SK-N-SH treated with all-trans-retinoic acid at 6 μM for 48 hours (cell line): ENCODE results near the gene ASAP2.

Experiments
- CSRNP3 ChIP-seq: fragments of 250-450 bp; sonication (Bioruptor Pico); IDR thresholded peaks from 2 replicates; pipeline ENCODE4 v1.5.1; 2021; ENCODE audit warnings: mild to moderate bottlenecking, moderate library complexity
- ESRRG ChIP-seq: fragments of 250-450 bp; sonication (Bioruptor Pico); IDR thresholded peaks from 2 replicates; pipeline ENCODE4 v1.6.1; 2021; ENCODE audit warnings: mild to moderate bottlenecking
- ZFP3 ChIP-seq: fragments of 250-450 bp; sonication (Bioruptor Pico); IDR thresholded peaks from 2 replicates; pipeline ENCODE4 v1.5.0; 2020; ENCODE audit warnings: mild to moderate bottlenecking, moderate library complexity

DNA sequence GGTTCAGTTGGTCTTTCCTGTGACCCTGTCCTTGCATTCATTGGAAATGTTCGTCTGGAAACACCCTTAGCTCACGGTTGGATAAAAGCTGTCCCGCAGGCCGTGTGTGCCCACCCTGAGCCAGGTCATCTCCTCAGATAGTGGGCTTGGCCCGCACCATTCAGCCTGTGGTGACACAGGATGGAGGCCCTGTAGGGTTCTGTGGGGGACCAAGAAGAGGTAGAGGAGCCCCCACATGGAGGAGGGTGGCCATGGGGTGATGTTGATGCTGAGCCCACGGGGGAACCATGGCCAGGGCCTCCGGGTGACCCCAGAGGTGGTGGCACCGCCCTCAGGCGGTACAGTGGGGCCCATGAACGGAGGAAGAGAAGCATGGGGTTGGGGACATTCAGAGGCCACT is 62.7 kb downstream of the ASAP2 start:
- no peak for TF ChIP-seq CSRNP3 (CRISPR knock-in tag)
- no peak for TF ChIP-seq ESRRG (CRISPR knock-in tag)
- TF ChIP-seq ZFP3 (CRISPR knock-in tag), result no peak
